K562 (cell line): ENCODE results near the gene CST8. TPM values are rescaled to one million over a fixed set of nuclear protein-coding genes. Genes with fewer than 3 reads are reported as not detected.

ENCODE experiments used
- ATAC-seq: fragments of 200-7000 bp; cut with Tn5 transposase; 3 replicates; pipeline ENCODE4 v1.9.1; 2020; ENCODE audit warnings: moderate library complexity
- BruUV-seq: library from RNA; stranded (reverse); fragments of 400-500 nt; replicated peaks from 2 replicates; lab custom pipeline; 2021; lab: Mats Ljungman, UMichigan
- CTCF ChIA-PET: fragments of 300-600 bp; formaldehyde crosslinking; extraction: SDS; loops from one replicate; lab custom pipeline; 2021; ENCODE audit warnings: low intra/inter-chr PET ratio; lab: Yijun Ruan, JAX
- POLR2A ChIA-PET: fragments of 300-600, 350-650 bp; sonication (Branson Sonifier 250); formaldehyde crosslinking; extraction: SDS; loops from one replicate; lab custom pipeline; 2021; ENCODE audit warnings: antibody characterized with exemption, inconsistent platforms; lab: Yijun Ruan, JAX
- DNase-seq, 4 experiments: peaks; one replicate each; pipeline versions ENCODE4 v3.0.0 to v3.0.0-alpha.2; 2011 to 2018; ENCODE audit warnings: low spot score in 3 of 4, mixed read lengths in 3 of 4; ENCODE audit errors: extremely low read depth in 1 of 4
- FAIRE-seq: peaks from 2 replicates; lab custom pipeline; 2011; peaks lifted over from hg19 to GRCh38; lab: Jason Lieb, UNC
- H2AFZ ChIP-seq: 2 replicates; pipeline ENCODE4 v1.6.0; 2011; ENCODE audit warnings: low read depth, low read length, control low read depth, inconsistent platforms
- H3K27ac ChIP-seq: fragments of 200-600 bp; 3 replicates; pipeline ENCODE4 v1.8.0; 2011; ENCODE audit warnings: low read depth, mild to moderate bottlenecking, control low read depth, inconsistent platforms, low read length, moderate library complexity, mixed read lengths; ENCODE audit errors: extremely low read depth
- H3K27me3 ChIP-seq, 2 experiments: fragments of 300-600 bp in 1 of 2; 2 replicates in 1 of 2; 3 replicates in 1 of 2; pipeline versions ENCODE4 v1.6.0 to v1.8.0; 2011; ENCODE audit warnings: inconsistent platforms in 2 of 2, low read length in 2 of 2, mild to moderate bottlenecking in 1 of 2, mixed read lengths in 1 of 2, moderate library complexity in 1 of 2; ENCODE audit not compliant: control insufficient read depth in 2 of 2, insufficient read depth in 2 of 2
- H3K36me3 ChIP-seq: fragments of 300-600 bp; 3 replicates; pipeline ENCODE4 v1.8.0; 2011; ENCODE audit warnings: mild to moderate bottlenecking, low read length, inconsistent platforms; ENCODE audit not compliant: control insufficient read depth, insufficient read depth
- H3K4me1 ChIP-seq, 2 experiments: fragments of 200-600 bp in 1 of 2; replicated peaks in 1 of 2; 2 replicates in 1 of 2; 3 replicates in 1 of 2; pipeline versions ENCODE4 v1.5.1 to v1.8.0; 2011; ENCODE audit warnings: inconsistent platforms in 2 of 2, low read length in 2 of 2, mild to moderate bottlenecking in 1 of 2, mixed read lengths in 1 of 2, moderate library complexity in 1 of 2; ENCODE audit not compliant: control insufficient read depth in 2 of 2, insufficient read depth in 2 of 2
- H3K4me2 ChIP-seq: 2 replicates; pipeline ENCODE4 v1.6.1; 2011; ENCODE audit warnings: low read length, control low read depth, inconsistent platforms, mixed read lengths; ENCODE audit not compliant: insufficient read depth
- H3K4me3 ChIP-seq: fragments of 200-600 bp; sonication (generic), shearing (Covaris generic); 2 replicates; pipeline ENCODE4 v1.5.1; 2016; ENCODE audit warnings: control low read depth, inconsistent platforms
- H3K79me2 ChIP-seq: fragments of 200-600 bp; 3 replicates; pipeline ENCODE4 v1.8.0; 2011; ENCODE audit warnings: low read length, inconsistent platforms; ENCODE audit not compliant: control insufficient read depth, insufficient read depth
- H3K9ac ChIP-seq, 2 experiments: 2 replicates each; pipeline versions ENCODE4 v1.6.0 to v1.6.1; 2011; ENCODE audit warnings: low read depth in 2 of 2, low read length in 2 of 2, control low read depth in 1 of 2, inconsistent platforms in 1 of 2, mild to moderate bottlenecking in 1 of 2, mixed read lengths in 1 of 2; ENCODE audit not compliant: insufficient read depth in 1 of 2
- H3K9me1 ChIP-seq: one replicate; pipeline ENCODE4 v1.6.0; 2011; ENCODE audit warnings: inconsistent platforms, mild to moderate bottlenecking, low read length, moderate library complexity; ENCODE audit not compliant: control insufficient read depth, insufficient read depth
- H3K9me3 ChIP-seq: replicated peaks from 2 replicates; pipeline ENCODE4 v1.5.1; 2011; ENCODE audit warnings: low read depth, low read length, inconsistent platforms; ENCODE audit not compliant: control insufficient read depth, insufficient read depth
- H4K20me1 ChIP-seq: replicated peaks from 2 replicates; pipeline ENCODE4 v1.6.1; 2011; ENCODE audit warnings: low read length, inconsistent platforms, mixed read lengths; ENCODE audit not compliant: control insufficient read depth, insufficient read depth
- ARID1B ChIP-seq: fragments of 450-650 bp; IDR thresholded peaks from 2 replicates; pipeline ENCODE4 v1.6.1; 2016; ENCODE audit warnings: antibody characterized with exemption, mild to moderate bottlenecking, inconsistent platforms
- CAMTA2 ChIP-seq: fragments of 250-450 bp; sonication (Bioruptor Pico); conservative IDR thresholded peaks from 2 replicates; pipeline ENCODE4 v1.5.1; 2022
- EP400 ChIP-seq: fragments of 450-650 bp; IDR thresholded peaks from 2 replicates; pipeline ENCODE4 v1.6.1; 2017; ENCODE audit warnings: antibody characterized with exemption, mild to moderate bottlenecking, moderate library complexity
- EWSR1 ChIP-seq: fragments of 450-650 bp; IDR thresholded peaks from 2 replicates; pipeline ENCODE4 v1.6.1; 2018; ENCODE audit warnings: borderline replicate concordance, mild to moderate bottlenecking, low read depth, moderate library complexity; ENCODE audit not compliant: partially characterized antibody
- HES1 ChIP-seq: fragments of 450-650 bp; IDR thresholded peaks from 2 replicates; pipeline ENCODE4 v1.6.1; 2016; ENCODE audit warnings: low read depth, mild to moderate bottlenecking, moderate library complexity
- HLTF ChIP-seq: fragments of 450-650 bp; IDR thresholded peaks from 2 replicates; pipeline ENCODE4 v1.6.1; 2016
- JUND ChIP-seq, 2 experiments: IDR thresholded peaks; 2 replicates in 1 of 2; 3 replicates in 1 of 2; pipeline ENCODE4 v1.6.1; 2011; ENCODE audit warnings: borderline replicate concordance in 2 of 2, low read depth in 2 of 2, low read length in 2 of 2, improper control_type of control experiment in 1 of 2, missing biosample characterization in 1 of 2, missing genetic modification characterization in 1 of 2, missing genetic modification reagents in 1 of 2
- NFIX ChIP-seq: fragments of 250-450 bp; sonication (Bioruptor Pico); IDR thresholded peaks from 2 replicates; pipeline ENCODE4 v1.4.0; 2020; ENCODE audit warnings: low read depth, mild to moderate bottlenecking, moderate library complexity
- NFXL1 ChIP-seq: fragments of 450-650 bp; formaldehyde crosslinking; IDR thresholded peaks from 2 replicates; pipeline ENCODE4 v1.4.0; 2021; ENCODE audit warnings: mild to moderate bottlenecking
- POLR2G ChIP-seq: fragments of 200-400 bp; formaldehyde crosslinking; IDR thresholded peaks from 2 replicates; pipeline ENCODE4 v1.6.1; 2017; ENCODE audit warnings: low read depth, mild to moderate bottlenecking, antibody characterized with exemption, low read length, moderate library complexity
- POLR3G ChIP-seq: IDR thresholded peaks from 2 replicates; pipeline ENCODE4 v1.6.1; 2011; ENCODE audit not compliant: insufficient read length, insufficient replicate concordance; ENCODE audit errors: extremely low read depth
- STAG1 ChIP-seq: sonication (generic); formaldehyde crosslinking; IDR thresholded peaks from 2 replicates; pipeline ENCODE4 v1.5.0; 2020; ENCODE audit warnings: missing genetic modification reagents, borderline replicate concordance
- XRCC4 ChIP-seq: IDR thresholded peaks from one replicate; pipeline ENCODE4 v1.6.1; 2011; ENCODE audit not compliant: insufficient read depth, insufficient read length; ENCODE audit errors: extremely low read depth
- ZNF12 ChIP-seq: sonication (generic); formaldehyde crosslinking; IDR thresholded peaks from 2 replicates; pipeline ENCODE4 v1.4.0; 2020; ENCODE audit warnings: mild to moderate bottlenecking, missing genetic modification reagents
- ZNF174 ChIP-seq: fragments of 250-450 bp; sonication (Bioruptor Pico); IDR thresholded peaks from 2 replicates; pipeline ENCODE4 v1.4.0; 2020; ENCODE audit warnings: mild to moderate bottlenecking
- ZNF24 ChIP-seq: fragments of 450-650 bp; IDR thresholded peaks from 2 replicates; pipeline ENCODE4 v1.6.1; 2016
- ZNF830 ChIP-seq: fragments of 250-450 bp; sonication (Bioruptor Pico); IDR thresholded peaks from 2 replicates; pipeline ENCODE4 v1.5.0; 2021; ENCODE audit warnings: mild to moderate bottlenecking
- WGBS: fragments of 100-300 bp; shearing (Covaris generic); methylation state at CpG from one replicate; pipeline ENCODE4 v1.1.6; 2016; ENCODE audit warnings: low coverage, mixed read lengths; ENCODE audit not compliant: insufficient coverage; ENCODE audit errors: missing lambda C conversion rate; 5-methylcytosine and 5-hydroxymethylcytosine counted together
- in situ Hi-C: fragments of 300-500 bp; cut with MboI; formaldehyde crosslinking; loops from 4 replicates; pipeline ENCODE4 v1.15.0; 2018; ENCODE audit warnings: inconsistent platforms, mixed read lengths
- intact Hi-C: fragments of 100-400 bp; cut with micrococcal nuclease; formaldehyde crosslinking; loops from 2 replicates; pipeline ENCODE4 v1.14.2; 2022
- polyA plus RNA-seq, 8 experiments: library from polyadenylated mRNA; depleted of rRNA in 4 of 8; stranded (reverse) in 5 of 8; unstranded in 3 of 8; fragments of >200 nt; fragmentation: Nextera tagmentation in 2 of 8; fragmentation: Illumina TruSeq in 1 of 8; extraction: Ambion mirVana in 2 of 8; extraction: Trizol in 1 of 8; gene quantifications; 2 replicates each; pipeline versions ENCODE4 v1.2.1 to v1.2.3, GENCODE V29; 2011 to 2014; ENCODE audit warnings: inconsistent platforms in 1 of 8, missing spikeins in 1 of 8
- total RNA-seq, 7 experiments: library from RNA; depleted of rRNA in 6 of 7; stranded (reverse); fragments of >200 nt in 6 of 7; fragmentation: Illumina TruSeq in 2 of 7; extraction: Trizol in 2 of 7; gene quantifications; 2 replicates each; pipeline versions ENCODE4 v1.2.1 to v1.2.3, GENCODE V29; 2011 to 2021; ENCODE audit warnings: low replicate concordance in 1 of 7
- TF ChIP-seq, protein P1 (sequence below): fragments of 450-650 bp; formaldehyde crosslinking; IDR thresholded peaks from 2 replicates; pipeline ENCODE4 v1.4.0; 2022; ENCODE audit warnings: mild to moderate bottlenecking, moderate library complexity
- TF ChIP-seq, protein P2 (sequence below), 2 experiments: fragments of 450-650 bp in 1 of 2; sonication (generic) in 1 of 2; formaldehyde crosslinking in 1 of 2; IDR thresholded peaks in 1 of 2; conservative IDR thresholded peaks in 1 of 2; 2 replicates each; pipeline versions ENCODE4 v1.6.1 to v1.8.1; 2016 to 2023; ENCODE audit warnings: mild to moderate bottlenecking in 2 of 2, moderate library complexity in 2 of 2, inconsistent platforms in 1 of 2, missing genetic modification reagents in 1 of 2
- TF ChIP-seq, protein P3 (sequence below): fragments of 450-650 bp; formaldehyde crosslinking; IDR thresholded peaks from 2 replicates; pipeline ENCODE4 v1.4.0; 2020; ENCODE audit warnings: mild to moderate bottlenecking

Gene CST8
- total and polyA plus RNA-seq, 9 of the 15 experiments (the other 6 are each of a cell fraction or from before 2014, with no cell fraction given) = not detected

DNA sequence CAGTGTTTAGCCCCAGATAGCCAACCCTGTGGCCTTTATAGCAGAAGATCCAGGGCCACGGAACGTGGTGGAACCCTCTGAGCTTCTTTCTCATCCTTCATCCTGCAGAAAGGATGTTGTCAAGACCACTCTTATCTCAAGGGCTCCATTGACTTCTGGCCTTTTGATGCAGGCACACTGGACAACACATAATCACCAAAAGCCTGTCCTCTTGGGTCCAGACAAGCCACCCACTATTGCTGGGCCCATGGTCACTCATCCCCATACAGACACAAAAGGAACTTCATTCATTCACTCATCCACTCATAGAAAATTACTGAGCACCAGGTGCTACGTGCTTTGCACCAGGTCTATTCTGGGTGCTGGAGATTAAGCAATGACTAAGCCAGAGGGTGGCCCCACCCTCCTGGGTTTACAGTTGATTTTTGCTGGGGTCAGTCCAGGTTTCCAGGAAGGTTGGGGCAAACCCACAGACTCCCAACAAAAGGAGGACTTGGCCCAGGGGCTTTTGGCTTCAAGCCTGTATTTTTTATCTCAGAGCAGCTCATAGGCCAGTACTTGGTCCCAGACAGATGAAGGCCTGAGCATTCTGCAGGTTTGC lies 2.4 kb downstream of the CST8 start:
- WGBS = 5% methylated on average over 3 of the region's 3 CpGs
- H3K4me1 ChIP-seq = peaks cover 0 to 7% of the 10 kb centered on the region in 2 experiments; a peak in 2 of 5 replicates
- in situ Hi-C loops = no loop called here
- ChIA-PET CTCF (no interaction called here), POLR2A (interaction anchor here (0.7 to 0.9 kb wide), 2 partner anchors 135 to 822 kb away, joined by 3 to 4 read pairs; no protein-coding TSS in a partner anchor)
- no peak overlapping the region for H3K9ac ChIP-seq
- H4K20me1 ChIP-seq = no peaks in the 10 kb centered on the region
- ATAC-seq = no peak
- peak overlapping the region; percentile 52 for H3K4me2 ChIP-seq
- H3K36me3 ChIP-seq = no peaks in the 10 kb centered on the region
- BruUV-seq = no TSS peak
- no peak for FAIRE-seq
- H3K79me2 ChIP-seq = no peaks in the 10 kb centered on the region
- H3K9me3 ChIP-seq = no peaks in the 10 kb centered on the region
- H3K27ac ChIP-seq = no peak overlapping the region
- no peak overlapping the region for H3K4me3 ChIP-seq
- intact Hi-C loops = no loop called here
- no peak overlapping the region for H2AFZ ChIP-seq
- H3K27me3 ChIP-seq = no peaks in the 10 kb centered on the region; a peak in 1 of 5 replicates
- H3K9me1 ChIP-seq = peaks cover 3% of the 10 kb centered on the region
- peak in 2 of 4 experiments; percentile 10 to 13 for DNase-seq
- TF ChIP-seq ZNF12 = no peak
- TF ChIP-seq NFXL1 (CRISPR knock-in tag) = no peak
- no peak for TF ChIP-seq POLR2G
- 0 out of 2 replicates have a peak, but pooled peaks have one; percentile 11 for TF ChIP-seq JUND (IDR thresholded peaks at IDR 0.05; ENCODE audit: borderline replicate concordance, low read depth, low read length)
- TF ChIP-seq JUND (tag; IDR thresholded peaks at IDR 0.05; ENCODE audit: borderline replicate concordance, low read depth, low read length) = no peak
- TF ChIP-seq, protein P1, sequence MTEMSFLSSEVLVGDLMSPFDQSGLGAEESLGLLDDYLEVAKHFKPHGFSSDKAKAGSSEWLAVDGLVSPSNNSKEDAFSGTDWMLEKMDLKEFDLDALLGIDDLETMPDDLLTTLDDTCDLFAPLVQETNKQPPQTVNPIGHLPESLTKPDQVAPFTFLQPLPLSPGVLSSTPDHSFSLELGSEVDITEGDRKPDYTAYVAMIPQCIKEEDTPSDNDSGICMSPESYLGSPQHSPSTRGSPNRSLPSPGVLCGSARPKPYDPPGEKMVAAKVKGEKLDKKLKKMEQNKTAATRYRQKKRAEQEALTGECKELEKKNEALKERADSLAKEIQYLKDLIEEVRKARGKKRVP (CRISPR knock-in tag) = no peak
- no peak for TF ChIP-seq ZNF174 (CRISPR knock-in tag)
- TF ChIP-seq EWSR1 = no peak
- no peak for TF ChIP-seq EP400
- TF ChIP-seq, protein P2, sequence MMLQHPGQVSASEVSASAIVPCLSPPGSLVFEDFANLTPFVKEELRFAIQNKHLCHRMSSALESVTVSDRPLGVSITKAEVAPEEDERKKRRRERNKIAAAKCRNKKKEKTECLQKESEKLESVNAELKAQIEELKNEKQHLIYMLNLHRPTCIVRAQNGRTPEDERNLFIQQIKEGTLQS (IDR thresholded peaks at IDR 0.05) = no peak
- TF ChIP-seq, protein P2 (CRISPR knock-in tag; conservative IDR thresholded peaks at IDR 0.05) = no peak
- TF ChIP-seq HES1 = no peak
- no peak for TF ChIP-seq ZNF830 (CRISPR knock-in tag)
- peak; percentile 38; the same call in 1 of the 2 replicates for TF ChIP-seq ARID1B
- TF ChIP-seq XRCC4 = no peak
- no peak for TF ChIP-seq NFIX (CRISPR knock-in tag)
- no peak for TF ChIP-seq POLR3G
- TF ChIP-seq STAG1 (CRISPR knock-in tag) = no peak
- no peak for TF ChIP-seq CAMTA2 (CRISPR knock-in tag)
- TF ChIP-seq ZNF24 = peak; percentile 77
- TF ChIP-seq HLTF = no peak
- TF ChIP-seq, protein P3, sequence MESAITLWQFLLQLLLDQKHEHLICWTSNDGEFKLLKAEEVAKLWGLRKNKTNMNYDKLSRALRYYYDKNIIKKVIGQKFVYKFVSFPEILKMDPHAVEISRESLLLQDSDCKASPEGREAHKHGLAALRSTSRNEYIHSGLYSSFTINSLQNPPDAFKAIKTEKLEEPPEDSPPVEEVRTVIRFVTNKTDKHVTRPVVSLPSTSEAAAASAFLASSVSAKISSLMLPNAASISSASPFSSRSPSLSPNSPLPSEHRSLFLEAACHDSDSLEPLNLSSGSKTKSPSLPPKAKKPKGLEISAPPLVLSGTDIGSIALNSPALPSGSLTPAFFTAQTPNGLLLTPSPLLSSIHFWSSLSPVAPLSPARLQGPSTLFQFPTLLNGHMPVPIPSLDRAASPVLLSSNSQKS (CRISPR knock-in tag) = no peak
